HG02884 (cell line): ENCODE data around the gene IGLL1.
"Not testable (repeated sequence)": the region's sequence is repeated elsewhere in the genome, so short reads cannot be mapped to it uniquely, and the experiment has no call there.

Experiments used
- ATAC-seq: cut with Tn5 transposase; IDR thresholded peaks from one replicate; pipeline ENCODE4 v1.9.1; 2021; ENCODE audit warnings: mild to moderate bottlenecking, moderate library complexity; ENCODE audit not compliant: unreplicated experiment

IGLL1 gene

GRCh38 chr22:23579870-23580575, at the start of gene IGLL1:
TSS of gene IGLL1 (minus strand) at chr22:23580290. CDS start at chr22:23580190, 100 bp downstream.
- no peak for ATAC-seq

GRCh38 chr22:23628056-23628743, 48.1 kb upstream of the IGLL1 start:
- ATAC-seq = not testable (repeated sequence)

GRCh38 chr22:23627401-23628055, 47.4 kb upstream of the IGLL1 start:
- ATAC-seq = not testable (repeated sequence)

- no peak for ATAC-seq
These were observed 46.3 kb upstream of the IGLL1 start for GRCh38 chr22:23626286-23626975.

GRCh38 chr22:23622634-23623033, 42.5 kb upstream of the IGLL1 start:
- ATAC-seq = no peak

GRCh38 chr22:23621916-23622315, 41.8 kb upstream of the IGLL1 start:
- ATAC-seq = not testable (repeated sequence)

- ATAC-seq = no peak
These were observed 41.1 kb upstream of the IGLL1 start for GRCh38 chr22:23621082-23621780.

- no peak for ATAC-seq
These were observed 33.3 kb upstream of the IGLL1 start for GRCh38 chr22:23613193-23613972.

- ATAC-seq = no peak
These were observed 30.1 kb upstream of the IGLL1 start for GRCh38 chr22:23609983-23610781.

- ATAC-seq = no peak
These were observed 28.5 kb upstream of the IGLL1 start for GRCh38 chr22:23608583-23608982.

GRCh38 chr22:23606204-23607131, 26.4 kb upstream of the IGLL1 start:
- no peak for ATAC-seq

- ATAC-seq = no peak
These were observed 25.0 kb upstream of the IGLL1 start for GRCh38 chr22:23604939-23605712.

- ATAC-seq = no peak
These were observed 23.2 kb upstream of the IGLL1 start for GRCh38 chr22:23603266-23603665.

GRCh38 chr22:23598805-23599518, 18.9 kb upstream of the IGLL1 start:
- ATAC-seq = no peak

GRCh38 chr22:23597576-23598268, 17.6 kb upstream of the IGLL1 start:
- ATAC-seq = not testable (repeated sequence)

- ATAC-seq = not testable (repeated sequence)
These were observed 15.8 kb upstream of the IGLL1 start for GRCh38 chr22:23595904-23596303.
